Progenitor cell of endocrine pancreas (in vitro differentiated cells): ENCODE measurements around the gene SLC25A20. TPM values are rescaled to one million over a fixed set of nuclear protein-coding genes. Genes with fewer than 3 reads are reported as not detected.

Source experiments
- DNase-seq: peaks from one replicate; pipeline ENCODE4 v3.0.0; 2021; ENCODE audit warnings: low spot score; ENCODE audit not compliant: unreplicated experiment
- H3K27ac Mint-ChIP-seq: 2 replicates; pipeline ENCODE4 v1.8.0; 2021; ENCODE audit warnings: mild to moderate bottlenecking, moderate library complexity, mixed read lengths
- H3K27me3 Mint-ChIP-seq: 2 replicates; pipeline ENCODE4 v1.8.0; 2021; ENCODE audit warnings: mixed read lengths
- H3K36me3 Mint-ChIP-seq: 2 replicates; pipeline ENCODE4 v1.8.0; 2022; ENCODE audit warnings: mixed read lengths; ENCODE audit not compliant: insufficient read depth
- H3K4me1 Mint-ChIP-seq: 2 replicates; pipeline ENCODE4 v1.8.0; 2021; ENCODE audit warnings: low read depth, mixed read lengths
- H3K4me3 Mint-ChIP-seq: 2 replicates; pipeline ENCODE4 v1.8.0; 2021; ENCODE audit warnings: low read depth, mild to moderate bottlenecking, moderate library complexity, mixed read lengths
- H3K9me3 Mint-ChIP-seq: 2 replicates; pipeline ENCODE4 v1.8.0; 2021; ENCODE audit warnings: low read depth, mixed read lengths
- total RNA-seq: library from RNA; stranded (reverse); gene quantifications from 2 replicates; pipeline ENCODE4 v1.2.1, GENCODE V29; 2021
- TF ChIP-seq, protein P1 (sequence below): fragments of 200-600 bp; sonication (generic); IDR thresholded peaks from one replicate; pipeline ENCODE4 v1.5.0; 2021; ENCODE audit warnings: antibody characterized with exemption, mild to moderate bottlenecking; ENCODE audit not compliant: unreplicated experiment

The SLC25A20 gene
- total RNA-seq, 1 donor from 2014 or later: 17.1 TPM

DNA sequence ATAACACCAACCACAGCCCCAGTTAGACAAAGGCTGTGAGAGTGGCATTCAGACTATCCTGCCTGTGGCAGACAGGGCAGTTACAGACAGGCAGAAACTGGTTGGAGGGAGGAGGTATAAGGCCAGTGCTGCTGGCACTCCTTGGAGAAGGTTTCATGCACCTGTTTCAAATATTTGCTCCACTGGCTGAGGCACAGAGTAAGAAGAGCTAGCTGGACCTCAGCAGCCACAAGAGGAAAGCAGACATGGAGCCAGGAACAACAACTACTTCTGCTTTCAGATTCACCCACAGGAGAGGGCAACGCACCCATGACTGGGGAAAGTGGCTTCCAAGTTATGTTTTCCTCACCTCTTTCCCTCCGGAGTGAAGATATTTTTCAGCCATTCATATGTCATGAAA lies 39.5 kb downstream of the SLC25A20 start:
- Mint-ChIP-seq H3K4me1 (no peaks in the 10 kb centered on the region), H3K27ac (no peak overlapping the region), H3K9me3 (no peaks in the 10 kb centered on the region), H3K4me3 (no peak overlapping the region), H3K36me3 (peaks cover 2% of the 10 kb centered on the region), H3K27me3 (no peaks in the 10 kb centered on the region)
- no peak for DNase-seq
- TF ChIP-seq, protein P1, sequence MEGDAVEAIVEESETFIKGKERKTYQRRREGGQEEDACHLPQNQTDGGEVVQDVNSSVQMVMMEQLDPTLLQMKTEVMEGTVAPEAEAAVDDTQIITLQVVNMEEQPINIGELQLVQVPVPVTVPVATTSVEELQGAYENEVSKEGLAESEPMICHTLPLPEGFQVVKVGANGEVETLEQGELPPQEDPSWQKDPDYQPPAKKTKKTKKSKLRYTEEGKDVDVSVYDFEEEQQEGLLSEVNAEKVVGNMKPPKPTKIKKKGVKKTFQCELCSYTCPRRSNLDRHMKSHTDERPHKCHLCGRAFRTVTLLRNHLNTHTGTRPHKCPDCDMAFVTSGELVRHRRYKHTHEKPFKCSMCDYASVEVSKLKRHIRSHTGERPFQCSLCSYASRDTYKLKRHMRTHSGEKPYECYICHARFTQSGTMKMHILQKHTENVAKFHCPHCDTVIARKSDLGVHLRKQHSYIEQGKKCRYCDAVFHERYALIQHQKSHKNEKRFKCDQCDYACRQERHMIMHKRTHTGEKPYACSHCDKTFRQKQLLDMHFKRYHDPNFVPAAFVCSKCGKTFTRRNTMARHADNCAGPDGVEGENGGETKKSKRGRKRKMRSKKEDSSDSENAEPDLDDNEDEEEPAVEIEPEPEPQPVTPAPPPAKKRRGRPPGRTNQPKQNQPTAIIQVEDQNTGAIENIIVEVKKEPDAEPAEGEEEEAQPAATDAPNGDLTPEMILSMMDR: no peak

DNA sequence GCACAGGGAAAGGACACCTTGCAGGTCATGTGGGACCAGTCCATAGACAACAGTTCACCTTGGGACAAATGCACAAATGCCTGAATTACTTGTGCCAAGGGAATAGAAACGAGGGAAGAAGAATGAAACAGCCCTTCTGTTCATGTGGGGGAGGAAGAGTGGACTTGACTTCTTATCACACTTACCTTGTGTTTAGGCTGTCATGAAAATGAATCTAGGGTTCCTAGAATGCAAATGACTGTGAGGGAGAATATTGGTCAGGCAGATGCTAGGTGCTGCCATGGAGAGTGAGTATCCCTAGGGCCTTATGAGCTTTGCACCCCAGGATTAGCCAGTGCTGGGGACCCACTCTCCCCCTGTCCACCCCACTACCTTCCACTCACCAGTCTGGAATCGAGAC lies 40.0 kb downstream of the SLC25A20 start:
- no peak overlapping the region for H3K27ac Mint-ChIP-seq
- H3K27me3 Mint-ChIP-seq: no peaks in the 10 kb centered on the region
- no peak for DNase-seq
- H3K36me3 Mint-ChIP-seq: peaks cover 2% of the 10 kb centered on the region
- H3K4me1 Mint-ChIP-seq: no peaks in the 10 kb centered on the region
- no peak overlapping the region for H3K4me3 Mint-ChIP-seq
- TF ChIP-seq, protein P1: no peak
- H3K9me3 Mint-ChIP-seq: no peaks in the 10 kb centered on the region

DNA sequence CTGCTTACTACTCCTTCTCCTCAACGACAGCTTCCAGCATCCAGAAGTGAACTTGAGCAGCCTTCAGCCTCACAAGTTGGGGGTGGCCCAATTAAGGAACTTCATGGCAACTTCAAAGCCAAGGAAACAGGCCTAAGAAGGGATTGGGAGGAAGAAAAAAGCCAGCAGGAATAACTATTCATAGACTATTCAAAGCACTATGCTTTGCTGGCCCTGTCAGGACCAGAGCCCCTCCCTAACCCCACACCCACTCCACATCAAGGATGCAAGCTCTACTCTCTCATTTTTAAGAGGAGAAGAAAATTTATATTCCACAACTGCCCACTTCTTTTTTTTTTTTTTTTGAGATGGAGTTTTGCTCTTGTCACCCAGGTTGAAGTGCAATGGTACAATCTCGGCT lies 41.0 kb downstream of the SLC25A20 start:
- Mint-ChIP-seq H3K4me1 (no peaks in the 10 kb centered on the region), H3K27ac (no peak overlapping the region), H3K27me3 (no peaks in the 10 kb centered on the region), H3K36me3 (peaks cover 2% of the 10 kb centered on the region), H3K4me3 (no peak overlapping the region), H3K9me3 (no peaks in the 10 kb centered on the region)
- no peak for DNase-seq
- TF ChIP-seq, protein P1: no peak

DNA sequence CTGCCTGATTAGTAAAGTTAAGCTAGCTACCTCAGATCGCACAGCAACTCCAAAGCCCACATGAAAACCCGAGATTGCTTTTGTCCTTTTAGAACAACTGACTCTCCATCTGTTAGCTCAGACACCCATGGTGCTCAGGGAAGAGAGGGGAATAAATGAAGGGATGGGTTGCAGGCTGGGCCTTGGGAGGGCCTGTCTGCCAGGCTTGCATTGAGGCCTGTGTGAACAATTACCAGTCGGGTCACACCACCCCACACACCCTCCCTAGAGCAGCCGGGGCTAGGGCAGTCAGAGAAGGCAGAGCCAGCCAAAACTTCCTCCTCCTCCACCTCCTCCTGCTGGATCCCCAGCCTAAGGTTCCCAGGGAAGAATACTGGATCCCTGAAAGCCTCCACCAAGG lies 42.2 kb downstream of the SLC25A20 start:
- Mint-ChIP-seq H3K27ac (no peak overlapping the region), H3K4me1 (no peaks in the 10 kb centered on the region), H3K4me3 (no peak overlapping the region), H3K36me3 (peaks cover 2% of the 10 kb centered on the region), H3K9me3 (no peaks in the 10 kb centered on the region), H3K27me3 (no peaks in the 10 kb centered on the region)
- DNase-seq: no peak
- TF ChIP-seq, protein P1: no peak

DNA sequence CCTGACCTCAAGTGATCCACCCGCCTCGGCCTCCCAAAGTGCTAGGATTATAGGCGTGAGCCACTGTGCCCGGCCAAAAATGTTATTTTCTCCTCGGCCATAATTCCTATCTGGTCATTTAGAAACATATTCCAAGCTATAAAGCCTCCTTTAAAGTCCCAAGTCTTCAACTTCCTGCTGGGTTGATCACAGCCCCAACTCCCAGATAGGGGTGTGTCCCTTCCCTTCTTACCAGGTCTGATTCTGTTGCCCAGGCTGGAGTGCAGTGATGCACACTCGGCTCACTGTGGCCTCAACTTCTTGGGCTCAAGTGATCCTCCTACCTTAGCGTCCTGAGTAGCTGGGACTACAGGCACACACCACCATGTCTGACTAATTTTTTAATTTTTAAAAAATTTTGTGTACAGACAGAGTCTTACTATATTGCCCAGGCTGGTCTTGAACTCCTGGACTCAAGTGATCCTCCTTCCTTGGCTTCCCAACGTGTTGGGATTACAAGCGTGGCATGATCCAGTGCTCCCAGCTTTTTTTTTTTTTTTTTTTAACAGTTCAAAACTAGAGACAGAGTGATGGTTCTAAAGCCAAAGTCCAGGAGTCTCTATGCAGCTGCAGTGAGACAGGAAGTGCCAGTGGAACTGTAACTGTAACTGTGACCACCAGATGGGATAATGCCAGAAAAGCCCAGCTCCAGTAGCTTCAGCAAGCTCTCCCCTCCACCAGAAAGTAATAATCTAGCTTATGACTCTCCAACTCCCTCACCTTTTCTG lies 42.8 kb downstream of the SLC25A20 start:
- no peak overlapping the region for H3K27ac Mint-ChIP-seq
- peaks cover 2% of the 10 kb centered on the region for H3K36me3 Mint-ChIP-seq
- DNase-seq: no peak
- no peak overlapping the region for H3K4me3 Mint-ChIP-seq
- H3K9me3 Mint-ChIP-seq: no peaks in the 10 kb centered on the region
- no peaks in the 10 kb centered on the region for H3K4me1 Mint-ChIP-seq
- TF ChIP-seq, protein P1: no peak
- H3K27me3 Mint-ChIP-seq: no peaks in the 10 kb centered on the region
